Kidney tubule cell (primary cell): Measurements from ENCODE around the gene COL1A1.

Experiments used
- DNase-seq: peaks from one replicate; pipeline ENCODE4 v3.0.0-alpha.2; 2018; ENCODE audit warnings: low spot score

Gene COL1A1

DNA sequence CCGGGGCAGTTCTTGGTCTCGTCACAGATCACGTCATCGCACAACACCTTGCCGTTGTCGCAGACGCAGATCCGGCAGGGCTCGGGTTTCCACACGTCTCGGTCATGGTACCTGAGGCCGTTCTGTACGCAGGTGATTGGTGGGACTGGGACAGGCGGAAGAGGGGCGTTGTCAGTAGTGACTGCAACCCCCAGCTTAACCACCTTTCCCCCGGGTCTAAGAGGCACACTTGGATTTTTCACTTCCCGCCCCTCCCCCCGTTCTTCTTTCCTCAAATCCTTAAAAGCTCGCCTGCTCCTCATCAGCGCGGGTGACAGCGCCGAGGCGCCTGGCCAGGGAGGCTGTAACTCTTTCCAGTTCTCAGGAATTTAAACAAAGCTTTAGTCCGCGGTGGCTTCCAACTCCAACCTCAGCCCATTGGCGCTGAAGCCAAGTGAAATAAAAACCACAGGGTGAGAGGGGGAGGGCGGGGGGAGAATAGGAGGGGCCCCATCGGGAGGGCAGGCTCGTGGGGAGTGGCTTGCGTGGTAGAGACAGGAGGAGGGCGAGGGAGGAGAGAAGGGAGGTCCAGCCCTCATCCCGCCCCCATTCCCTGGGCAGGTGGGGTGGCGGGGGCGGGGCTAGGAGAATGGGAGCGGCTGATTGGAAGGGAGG, 1.5 kb downstream of the COL1A1 start:
- DNase-seq, result peak; percentile 94

DNA sequence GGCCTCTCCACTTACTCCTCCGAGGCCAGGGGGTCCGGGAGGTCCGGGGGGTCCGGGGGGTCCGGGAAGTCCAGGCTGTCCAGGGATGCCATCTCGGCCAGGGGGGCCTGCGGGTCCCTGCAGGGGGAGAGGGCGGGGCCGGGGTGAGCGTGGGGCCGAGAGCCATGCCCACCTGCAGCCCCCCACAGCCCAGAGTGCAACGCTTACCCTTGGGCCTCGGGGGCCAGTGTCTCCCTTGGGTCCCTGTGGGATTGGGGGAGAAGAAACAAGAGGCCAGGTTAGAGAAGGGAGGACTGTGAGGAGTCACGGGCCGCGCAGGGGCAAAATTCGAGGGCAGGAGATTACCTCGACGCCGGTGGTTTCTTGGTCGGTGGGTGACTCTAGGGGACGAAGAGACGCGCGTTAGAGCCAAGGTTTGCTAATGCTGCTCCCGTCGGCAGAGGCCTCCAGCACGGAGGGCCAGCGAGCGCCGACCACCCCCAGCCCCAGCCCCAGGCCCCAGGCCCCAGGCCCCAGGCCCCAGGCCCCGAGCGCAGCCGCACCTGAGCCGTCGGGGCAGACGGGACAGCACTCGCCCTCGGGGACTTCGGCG, 2.1 kb downstream of the COL1A1 start:
- DNase-seq, result no peak

DNA sequence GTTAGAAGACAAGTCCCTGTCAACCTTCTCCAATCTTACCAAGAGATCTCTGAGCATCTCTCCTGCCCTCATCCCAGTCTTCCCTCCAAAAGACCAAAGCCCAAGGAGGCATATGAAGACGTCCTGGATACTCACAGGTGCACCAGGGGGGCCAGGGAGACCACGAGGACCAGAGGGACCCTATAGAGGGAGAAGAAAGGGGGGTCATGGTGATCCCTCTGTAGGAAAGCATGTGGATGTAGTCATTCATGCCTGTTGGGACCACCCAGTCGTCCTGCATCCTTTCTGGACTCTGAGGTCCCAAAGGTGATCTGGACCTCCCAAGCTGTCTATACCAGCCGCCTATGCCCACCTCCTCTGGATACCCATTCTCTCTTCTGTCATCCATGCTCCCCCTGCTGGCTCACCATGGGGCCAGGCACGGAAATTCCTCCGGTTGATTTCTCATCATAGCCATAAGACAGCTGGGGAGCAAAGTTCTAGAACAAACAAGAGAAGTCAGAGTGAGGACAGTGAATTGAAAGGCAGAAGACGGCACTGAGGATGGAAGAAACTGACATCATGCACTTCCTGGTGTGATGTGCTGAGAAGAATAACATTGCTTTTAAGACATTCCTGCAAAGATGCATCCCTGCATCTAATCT, 3.3 kb downstream of the COL1A1 start:
- peak; percentile 70 for DNase-seq

DNA sequence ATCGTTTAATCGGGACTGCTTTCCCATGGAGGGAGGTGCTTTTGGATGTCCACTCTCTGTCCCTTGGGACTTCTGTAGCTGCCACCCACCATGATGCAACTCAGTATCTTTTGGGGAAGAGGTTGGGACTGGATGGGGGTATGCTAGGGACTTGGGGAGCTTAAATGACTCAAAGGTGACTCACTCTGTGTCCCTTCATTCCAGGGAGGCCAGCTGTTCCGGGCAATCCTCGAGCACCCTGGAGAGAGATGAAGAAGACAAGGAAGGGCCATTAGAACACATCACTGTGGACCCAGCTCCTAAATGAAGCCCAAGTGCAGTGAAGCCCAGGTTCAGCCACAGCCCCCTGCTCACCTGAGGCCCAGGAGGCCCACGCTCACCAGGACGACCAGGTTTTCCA, 4.6 kb downstream of the COL1A1 start:
- no peak for DNase-seq

DNA sequence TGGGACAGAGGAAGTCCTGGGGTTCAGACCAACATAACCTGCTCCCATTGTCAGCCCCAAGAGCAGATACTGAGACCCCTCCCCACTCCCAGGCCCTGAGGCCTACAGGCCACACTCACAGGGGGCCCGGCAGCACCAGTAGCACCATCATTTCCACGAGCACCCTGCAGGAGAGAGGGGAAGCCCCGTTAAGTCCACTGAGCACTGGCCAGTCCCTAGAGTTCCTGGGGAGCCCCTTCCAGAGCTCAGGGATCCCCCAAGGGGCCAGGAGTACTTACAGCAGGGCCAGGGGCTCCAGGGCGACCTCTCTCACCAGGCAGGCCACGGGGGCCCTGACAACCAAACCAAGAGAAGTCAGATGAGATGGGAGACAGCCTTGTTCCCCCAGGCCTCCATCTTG, 5.4 kb downstream of the COL1A1 start:
- no peak for DNase-seq

DNA sequence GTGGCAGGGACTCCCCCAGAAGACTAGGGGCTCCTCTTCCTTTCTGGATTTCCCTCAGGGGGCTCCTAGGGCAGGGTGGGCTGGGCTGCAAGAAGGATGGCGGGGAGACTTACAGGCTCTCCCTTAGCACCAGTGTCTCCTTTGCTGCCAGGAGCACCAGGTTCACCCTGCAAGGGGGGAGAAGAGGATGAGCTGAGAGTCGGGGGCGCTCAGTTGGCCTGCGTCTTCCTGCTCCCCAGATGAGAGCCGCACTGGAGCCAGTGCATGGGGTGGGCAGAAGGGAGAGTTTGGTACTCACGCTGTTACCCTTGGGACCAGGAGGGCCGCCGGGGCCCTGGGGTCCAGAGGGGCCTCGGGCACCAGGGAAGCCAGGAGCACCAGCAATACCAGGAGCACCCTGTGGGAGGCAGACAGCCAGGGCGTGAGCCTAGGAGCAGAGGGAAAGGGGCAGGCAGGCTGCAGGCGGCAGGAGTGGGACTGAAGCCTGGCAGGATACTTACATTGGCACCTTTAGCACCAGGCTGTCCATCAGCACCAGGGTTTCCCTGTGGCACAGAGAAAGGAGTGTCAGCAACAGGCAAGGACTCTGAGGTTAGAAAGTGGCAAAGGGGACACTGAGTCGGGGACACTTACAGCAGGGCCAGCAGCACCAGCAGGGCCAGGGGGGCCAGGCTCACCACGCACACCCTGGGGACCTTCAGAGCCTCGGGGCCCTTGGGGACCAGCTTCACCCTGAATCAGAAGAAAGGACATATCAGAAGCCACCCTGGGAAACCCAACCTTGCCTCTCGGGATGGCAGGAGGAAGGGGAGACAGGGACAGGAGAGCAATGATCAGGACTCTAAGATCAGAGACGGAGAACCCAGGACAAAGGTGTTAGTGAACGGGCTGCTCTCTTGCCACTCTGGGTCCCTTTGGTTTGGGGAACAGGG, 6.2 kb downstream of the COL1A1 start:
- no peak for DNase-seq

DNA sequence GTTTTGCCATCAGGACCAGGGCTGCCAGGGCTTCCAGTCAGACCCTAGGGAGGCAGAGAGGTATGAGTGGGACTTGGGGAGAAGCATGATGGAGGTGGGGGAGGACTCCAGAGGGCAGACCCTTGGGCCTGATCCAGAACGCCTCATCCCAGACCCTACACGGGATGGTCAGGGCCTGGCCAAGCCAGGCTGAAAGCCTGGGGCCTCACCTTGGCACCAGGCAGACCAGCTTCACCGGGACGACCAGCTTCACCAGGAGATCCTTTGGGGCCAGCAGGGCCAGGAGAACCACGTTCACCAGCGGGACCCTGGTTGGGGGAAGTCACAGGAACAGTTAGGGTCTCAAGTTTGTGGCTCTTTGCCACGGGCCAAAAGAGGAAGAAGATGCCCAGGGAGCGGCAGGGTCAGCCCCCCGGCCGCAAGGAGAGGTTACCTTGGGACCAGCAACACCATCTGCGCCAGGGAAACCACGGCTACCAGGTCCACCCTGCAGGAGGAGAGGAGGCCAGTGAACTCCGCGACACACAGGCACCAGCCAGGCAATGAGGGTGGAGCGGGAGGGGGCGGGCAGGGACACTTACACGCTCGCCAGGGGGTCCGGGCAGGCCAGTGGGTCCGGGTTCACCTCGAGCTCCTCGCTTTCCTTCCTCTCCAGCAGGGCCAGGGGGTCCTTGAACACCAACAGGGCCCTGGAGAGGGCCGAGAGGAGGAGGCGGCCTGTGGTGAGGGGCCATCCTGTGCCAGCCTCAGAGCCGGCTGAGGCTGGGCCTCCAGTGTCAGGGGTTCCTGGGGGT, 7.1 kb downstream of the COL1A1 start:
- DNase-seq, result no peak

DNA sequence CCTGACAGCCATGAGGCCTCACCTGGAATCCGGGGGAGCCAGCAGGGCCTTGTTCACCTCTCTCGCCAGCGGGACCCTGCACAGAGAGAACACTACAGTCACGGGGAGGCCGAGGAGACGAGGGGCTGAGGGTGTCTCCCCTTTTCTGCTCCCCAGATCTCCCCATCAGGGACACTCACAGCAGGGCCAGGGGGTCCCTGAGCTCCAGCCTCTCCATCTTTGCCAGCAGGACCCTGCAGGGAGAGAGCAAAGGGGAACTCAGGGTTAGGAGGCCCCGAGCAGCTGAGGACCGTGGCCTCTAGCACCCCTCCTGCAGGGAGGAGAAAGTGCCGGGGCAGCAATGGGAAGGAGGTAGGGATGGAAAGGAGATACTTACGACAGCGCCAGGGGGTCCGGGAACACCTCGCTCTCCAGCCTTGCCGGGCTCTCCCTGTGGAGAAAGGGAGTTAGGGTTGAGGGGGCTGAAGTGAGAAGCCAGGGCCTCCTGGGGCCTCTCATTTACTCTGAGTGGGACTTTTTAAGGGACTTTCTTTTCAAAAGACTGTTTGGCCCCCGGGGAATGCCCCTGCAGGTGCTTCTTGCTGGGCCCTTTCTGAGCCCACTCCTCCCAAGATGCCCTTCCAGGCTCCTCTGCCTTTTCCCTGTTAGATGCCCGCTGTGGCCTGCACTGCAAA, 8.7 kb downstream of the COL1A1 start:
- no peak for DNase-seq

DNA sequence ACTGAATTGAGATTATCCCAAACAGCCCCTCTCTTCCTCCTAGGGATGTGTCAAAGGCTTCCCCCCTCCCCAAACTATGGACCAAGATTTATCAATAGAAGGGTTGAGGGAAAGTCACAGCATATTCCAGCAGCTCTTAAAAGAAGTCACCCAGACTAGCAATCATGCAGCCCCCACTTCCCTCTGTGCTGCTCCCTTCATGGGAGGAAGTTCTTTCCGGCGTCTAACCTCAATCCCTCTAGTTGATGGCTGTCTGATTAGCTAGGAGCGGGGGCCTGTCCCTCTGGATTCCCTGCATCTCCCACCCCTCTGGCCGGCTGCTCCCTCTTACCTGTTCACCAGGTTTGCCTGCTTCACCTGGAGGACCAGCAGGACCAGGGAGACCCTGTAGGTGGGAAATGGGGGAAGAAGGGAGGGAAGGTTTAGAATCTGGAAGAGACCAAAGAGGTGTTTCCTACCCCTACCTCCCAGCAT, 9.2 kb downstream of the COL1A1 start:
- no peak for DNase-seq

DNA sequence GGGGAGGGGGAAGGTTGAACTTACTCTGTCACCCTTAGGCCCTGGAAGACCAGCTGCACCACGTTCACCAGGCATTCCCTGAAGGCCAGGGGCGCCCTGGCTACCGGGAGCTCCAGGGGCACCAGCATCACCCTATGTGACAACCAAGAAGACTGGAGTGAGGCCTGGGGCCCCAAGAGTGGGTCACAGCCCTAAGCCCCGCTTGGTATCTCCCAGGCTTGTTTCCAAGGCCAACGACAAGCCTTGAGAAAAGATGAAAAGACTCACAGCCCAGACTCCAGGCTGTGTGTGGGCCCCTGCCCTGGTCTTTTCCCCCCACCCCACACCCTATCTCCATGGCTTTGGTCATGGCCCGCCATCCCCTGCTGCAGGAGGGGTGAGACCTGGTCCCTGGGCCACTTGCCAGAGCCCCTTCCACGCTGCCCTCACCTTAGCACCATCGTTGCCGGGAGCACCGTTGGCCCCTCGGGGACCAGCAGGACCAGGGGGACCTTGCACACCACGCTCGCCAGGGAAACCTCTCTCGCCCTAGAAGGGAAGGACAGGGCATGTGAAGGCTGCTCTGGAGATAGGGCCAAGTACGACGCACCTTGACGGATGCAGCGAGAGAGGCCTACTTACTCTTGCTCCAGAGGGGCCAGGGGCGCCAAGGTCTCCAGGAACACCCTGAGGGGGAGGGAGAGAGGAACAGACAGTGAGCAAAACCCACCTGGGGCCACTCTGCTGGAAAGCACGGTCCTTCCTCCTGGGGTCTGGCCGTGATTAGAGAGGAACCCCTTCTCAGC, 9.9 kb downstream of the COL1A1 start:
- DNase-seq, result no peak

DNA sequence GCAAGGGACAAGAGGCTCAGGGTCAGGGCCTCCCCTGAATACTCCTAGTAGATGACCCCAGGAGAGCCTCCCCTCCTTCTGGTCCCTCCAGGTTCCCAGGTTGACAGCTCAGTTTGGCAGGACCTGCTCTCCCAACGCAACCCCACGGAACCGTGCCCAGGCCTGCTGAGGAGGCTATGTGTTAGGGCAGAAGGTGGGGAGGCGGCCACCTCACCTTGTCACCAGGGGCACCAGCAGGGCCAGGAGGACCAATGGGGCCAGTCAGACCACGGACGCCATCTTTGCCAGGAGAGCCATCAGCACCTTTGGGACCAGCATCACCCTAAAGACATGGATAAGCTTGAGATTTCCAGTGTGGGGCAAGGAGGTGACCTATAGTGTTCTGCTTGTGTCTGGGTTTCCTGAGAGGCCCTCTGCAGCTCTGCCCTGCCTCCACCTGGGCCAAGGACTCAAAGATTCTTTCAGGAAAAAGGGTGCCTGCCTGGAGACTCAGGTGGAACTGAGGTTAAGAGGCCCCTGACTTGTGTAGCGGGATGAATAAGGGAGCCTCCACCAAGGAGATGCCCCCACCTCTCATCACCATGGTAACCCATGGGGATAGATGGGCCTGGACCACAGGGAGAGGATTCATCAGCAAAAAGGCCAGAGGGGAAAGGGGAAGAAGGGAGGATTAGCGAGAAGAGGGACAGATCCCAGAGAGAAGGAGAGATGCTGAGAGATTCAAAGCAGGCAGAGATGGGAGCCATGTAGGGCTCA, 10.7 kb downstream of the COL1A1 start:
- no peak for DNase-seq

DNA sequence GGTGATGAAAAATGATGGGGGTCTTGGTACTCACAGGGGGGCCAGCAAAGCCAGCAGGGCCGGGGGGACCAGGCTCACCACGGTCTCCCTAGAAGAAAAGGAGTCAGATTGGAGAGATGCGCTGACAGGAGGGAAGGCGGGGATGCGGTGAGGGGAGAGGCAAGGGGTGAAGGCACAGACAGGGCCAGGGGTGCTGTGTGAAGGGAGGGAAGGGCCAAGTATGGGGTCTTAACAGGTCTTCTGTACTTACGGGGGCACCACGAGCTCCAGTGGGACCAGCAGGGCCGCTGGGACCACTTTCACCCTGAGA, 11.2 kb downstream of the COL1A1 start:
- DNase-seq, result no peak

DNA sequence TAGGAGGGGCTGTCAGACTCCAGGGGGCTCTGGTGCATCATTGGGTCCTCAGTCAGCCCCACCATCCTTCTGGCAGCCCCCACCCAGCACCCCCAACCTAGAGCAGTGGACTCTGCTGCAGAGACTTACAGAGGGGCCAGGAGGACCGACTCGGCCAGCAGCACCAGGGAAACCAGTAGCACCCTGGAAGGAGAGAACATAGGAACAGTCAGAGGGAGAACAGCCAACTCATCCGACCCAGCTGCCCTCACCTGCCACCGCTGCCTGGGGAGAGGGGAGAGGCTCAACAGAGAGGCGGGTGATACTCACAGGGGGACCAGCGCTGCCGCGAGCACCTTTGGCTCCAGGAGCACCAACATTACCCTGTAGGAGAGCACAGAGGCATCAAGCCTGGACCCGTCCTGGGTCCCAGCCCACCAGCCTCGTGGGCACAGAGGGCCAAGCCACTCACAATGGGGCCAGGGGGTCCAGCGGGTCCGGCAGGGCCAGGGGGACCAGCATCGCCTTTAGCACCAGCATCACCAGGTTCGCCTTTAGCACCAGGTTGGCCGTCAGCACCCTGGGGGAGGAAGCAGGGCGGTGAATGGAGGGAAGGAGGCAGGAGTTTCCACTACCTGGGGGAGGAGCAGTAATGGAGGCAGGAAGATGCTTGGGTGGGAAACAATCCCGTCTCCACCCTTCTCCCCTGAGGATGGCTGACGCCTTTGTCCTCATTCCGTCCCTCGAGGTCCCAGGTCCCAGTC, 11.7 kb downstream of the COL1A1 start:
- no peak for DNase-seq

DNA sequence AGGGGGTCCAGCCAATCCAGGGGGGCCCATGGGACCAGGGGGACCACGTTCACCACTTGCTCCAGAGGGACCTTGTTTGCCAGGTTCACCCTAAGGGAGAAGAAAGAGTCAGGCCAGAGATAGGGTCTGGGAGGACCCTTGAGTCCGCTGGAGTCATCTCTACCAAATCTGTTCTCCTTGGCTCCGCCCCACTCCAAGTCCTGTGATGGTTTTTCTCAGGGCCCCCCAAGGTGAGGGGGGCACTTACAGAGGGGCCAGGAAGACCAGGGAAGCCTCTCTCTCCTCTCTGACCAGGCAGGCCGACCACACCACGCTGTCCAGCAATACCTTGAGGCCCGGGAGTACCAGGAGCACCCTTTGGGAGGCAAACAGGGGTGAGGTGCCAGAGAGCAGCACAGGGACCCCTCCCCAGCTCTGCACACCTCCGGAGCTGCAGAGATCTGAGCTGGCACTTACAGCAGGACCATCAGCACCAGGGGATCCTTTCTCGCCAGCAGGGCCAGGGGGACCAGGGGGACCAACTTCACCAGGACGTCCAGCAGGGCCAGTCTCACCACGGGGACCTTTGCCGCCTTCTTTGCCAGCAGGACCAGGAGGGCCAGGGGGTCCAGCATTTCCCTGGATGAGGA, 12.4 kb downstream of the COL1A1 start:
- DNase-seq, result no peak

DNA sequence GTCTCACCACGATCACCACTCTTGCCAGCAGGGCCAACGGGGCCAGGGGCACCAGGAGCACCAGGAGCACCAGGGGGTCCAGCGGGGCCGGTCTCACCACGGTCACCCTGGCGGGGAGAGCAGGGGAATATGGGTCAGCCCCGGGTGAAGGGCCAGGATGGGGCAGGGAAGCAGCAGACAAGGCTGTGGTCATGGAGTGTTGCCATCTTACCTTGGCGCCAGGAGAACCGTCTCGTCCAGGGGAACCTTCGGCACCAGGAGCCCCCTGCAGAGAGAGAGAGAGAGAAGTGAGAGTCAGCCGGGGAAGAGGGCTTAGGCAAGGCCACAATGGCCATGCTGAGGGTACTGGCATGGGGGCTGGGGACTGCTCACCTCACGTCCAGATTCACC, 12.9 kb downstream of the COL1A1 start:
- no peak for DNase-seq

DNA sequence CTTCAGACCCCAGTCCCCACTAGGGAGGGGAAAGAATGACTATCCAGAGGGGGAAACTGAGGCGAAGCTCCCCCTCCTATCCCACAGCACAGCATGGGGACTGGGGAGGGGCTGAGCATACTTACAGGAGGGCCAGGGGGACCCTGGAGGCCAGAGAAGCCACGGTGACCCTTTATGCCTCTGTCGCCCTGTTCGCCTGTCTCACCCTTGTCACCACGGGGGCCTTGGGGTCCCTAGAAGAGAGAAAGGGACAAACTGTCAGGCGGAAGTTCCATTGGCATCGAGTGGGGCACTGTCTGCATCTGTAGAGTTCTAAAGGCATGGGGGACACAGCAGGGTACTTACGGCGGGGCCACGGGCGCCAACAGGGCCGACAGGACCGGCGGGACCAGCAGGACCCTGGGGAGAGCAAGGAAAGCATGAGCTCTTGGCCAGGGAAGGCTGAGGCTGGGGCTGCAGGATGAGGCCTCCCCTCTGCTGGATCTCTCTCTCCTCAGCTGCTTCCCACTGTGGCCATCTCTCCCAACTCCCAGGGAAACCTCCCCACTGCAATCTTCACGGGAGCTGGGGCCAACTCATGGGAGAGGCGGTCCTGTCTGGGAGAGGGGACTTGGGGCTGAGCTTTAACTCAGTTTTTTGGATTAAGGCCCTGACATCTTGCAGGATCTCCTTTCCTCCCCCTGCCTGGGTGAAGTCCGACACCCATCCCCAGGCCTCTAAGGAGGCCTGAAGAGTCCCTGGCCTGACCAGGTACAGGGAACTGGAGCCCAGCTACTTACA, 13.5 kb downstream of the COL1A1 start:
- no peak for DNase-seq

DNA sequence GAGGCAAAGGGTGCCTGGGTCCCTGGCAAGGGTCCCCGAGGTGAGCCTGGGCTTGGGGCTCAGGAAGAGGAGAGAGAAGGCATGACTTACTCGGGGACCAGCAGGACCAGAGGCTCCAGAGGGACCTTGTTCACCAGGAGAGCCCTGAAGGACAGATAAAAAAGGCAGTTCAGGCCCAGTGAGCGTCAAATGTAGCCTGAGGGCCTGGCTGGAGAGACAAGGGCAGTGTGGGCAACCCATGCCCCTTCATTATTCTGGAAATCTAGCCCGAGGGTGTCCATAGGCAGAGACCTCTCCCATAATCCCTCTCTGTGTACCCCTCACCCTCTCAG, 14.1 kb downstream of the COL1A1 start:
- DNase-seq, result no peak
